ENCODE results near the gene DOK5. TPM values are rescaled to one million over a fixed set of nuclear protein-coding genes. Genes with fewer than 3 reads are reported as not detected.

Gene DOK5
- total RNA-seq, 3 donors from 2014 or later (not counting 1 experiment from before 2014, with no cell fraction given) = not detected

- TF ChIP-seq CTCF (IDR thresholded peaks at IDR 0.05) = no peak
- Histone ChIP-seq H3K27me3 (ENCODE audit: control insufficient read depth, insufficient read depth, low read length) (no peaks in the 10 kb centered on the region), H3K4me1 (ENCODE audit: control insufficient read depth, insufficient read depth, low read length) (no peaks in the 10 kb centered on the region), H3K27ac (ENCODE audit: low read length) (no peak overlapping the region), H3K9me3 (ENCODE audit: control insufficient read depth, insufficient read depth, low read length) (no peaks in the 10 kb centered on the region), H3K36me3 (ENCODE audit: control insufficient read depth, insufficient read depth, low read length) (no peaks in the 10 kb centered on the region), H3K4me3 (ENCODE audit: low read length) (no peak overlapping the region)
- DNase-seq = no peak
- no peak for ATAC-seq
- no peak overlapping the region for H3K27ac Mint-ChIP-seq
- intact Hi-C loops (cut with micrococcal nuclease) = no loop called here
- H3K9me3 Mint-ChIP-seq = no peaks in the 10 kb centered on the region
- no peak overlapping the region for H3K4me3 Mint-ChIP-seq
- H3K27me3 Mint-ChIP-seq (ENCODE audit: low read depth in 2 of 2) = peaks cover 7 to 8% of the 10 kb centered on the region in 2 donors
- no CpG with 5 or more reads among the region's 1 CpG for WGBS (ENCODE audit: insufficient coverage)
- no peaks in the 10 kb centered on the region for H3K36me3 Mint-ChIP-seq
- no peaks in the 10 kb centered on the region for H3K4me1 Mint-ChIP-seq
Observed at GRCh38 chr20:54625497-54625896, 150.1 kb downstream of the DOK5 start.

GRCh38 chr20:54626126-54626525 lies 150.7 kb downstream of the DOK5 start:
- H3K27me3 ChIP-seq (ENCODE audit: control insufficient read depth, insufficient read depth, low read length) = no peaks in the 10 kb centered on the region
- H3K4me3 Mint-ChIP-seq = no peak overlapping the region
- H3K9me3 ChIP-seq (ENCODE audit: control insufficient read depth, insufficient read depth, low read length) = no peaks in the 10 kb centered on the region
- no peaks in the 10 kb centered on the region for H3K9me3 Mint-ChIP-seq
- no peak overlapping the region for H3K27ac Mint-ChIP-seq
- intact Hi-C loops (cut with micrococcal nuclease) = no loop called here
- H3K36me3 ChIP-seq (ENCODE audit: control insufficient read depth, insufficient read depth, low read length) = no peaks in the 10 kb centered on the region
- 89% methylated on average over 4 of the region's 5 CpGs for WGBS (ENCODE audit: insufficient coverage)
- TF ChIP-seq CTCF (IDR thresholded peaks at IDR 0.05) = no peak
- no peaks in the 10 kb centered on the region for H3K4me1 Mint-ChIP-seq
- no peaks in the 10 kb centered on the region for H3K4me1 ChIP-seq (ENCODE audit: control insufficient read depth, insufficient read depth, low read length)
- ATAC-seq (no peak), DNase-seq (no peak)
- H3K36me3 Mint-ChIP-seq = no peaks in the 10 kb centered on the region
- peaks cover 7 to 8% of the 10 kb centered on the region in 2 donors for H3K27me3 Mint-ChIP-seq (ENCODE audit: low read depth in 2 of 2)
- no peak overlapping the region for H3K27ac ChIP-seq (ENCODE audit: low read length)
- no peak overlapping the region for H3K4me3 ChIP-seq (ENCODE audit: low read length)

- no peak for ATAC-seq
- Mint-ChIP-seq H3K36me3 (no peaks in the 10 kb centered on the region), H3K4me1 (no peaks in the 10 kb centered on the region), H3K9me3 (no peaks in the 10 kb centered on the region), H3K27me3 (ENCODE audit: low read depth in 2 of 2) (peaks cover 8 to 17% of the 10 kb centered on the region in 2 donors), H3K27ac (no peak overlapping the region), H3K4me3 (no peak overlapping the region)
- Histone ChIP-seq H3K4me1 (ENCODE audit: control insufficient read depth, insufficient read depth, low read length) (no peaks in the 10 kb centered on the region), H3K4me3 (ENCODE audit: low read length) (no peak overlapping the region), H3K36me3 (ENCODE audit: control insufficient read depth, insufficient read depth, low read length) (no peaks in the 10 kb centered on the region), H3K9me3 (ENCODE audit: control insufficient read depth, insufficient read depth, low read length) (no peaks in the 10 kb centered on the region), H3K27ac (ENCODE audit: low read length) (no peak overlapping the region), H3K27me3 (ENCODE audit: control insufficient read depth, insufficient read depth, low read length) (no peaks in the 10 kb centered on the region)
- 87% methylated on average over 4 of the region's 4 CpGs for WGBS (ENCODE audit: insufficient coverage)
- no peak for DNase-seq
- TF ChIP-seq CTCF (IDR thresholded peaks at IDR 0.05) = no peak
- intact Hi-C loops (cut with micrococcal nuclease) = no loop called here
Observed at GRCh38 chr20:54629632-54630031, 154.2 kb downstream of the DOK5 start.

GRCh38 chr20:54630582-54630981 lies 155.2 kb downstream of the DOK5 start:
- no peaks in the 10 kb centered on the region for H3K36me3 Mint-ChIP-seq
- no peaks in the 10 kb centered on the region for H3K9me3 ChIP-seq (ENCODE audit: control insufficient read depth, insufficient read depth, low read length)
- 38% methylated on average over 2 of the region's 4 CpGs for WGBS (ENCODE audit: insufficient coverage)
- H3K27me3 ChIP-seq (ENCODE audit: control insufficient read depth, insufficient read depth, low read length) = no peaks in the 10 kb centered on the region
- H3K36me3 ChIP-seq (ENCODE audit: control insufficient read depth, insufficient read depth, low read length) = no peaks in the 10 kb centered on the region
- ATAC-seq (no peak), DNase-seq (no peak)
- H3K27ac ChIP-seq (ENCODE audit: low read length) = no peak overlapping the region
- no peak overlapping the region for H3K27ac Mint-ChIP-seq
- no peaks in the 10 kb centered on the region for H3K4me1 ChIP-seq (ENCODE audit: control insufficient read depth, insufficient read depth, low read length)
- no peak for TF ChIP-seq CTCF (IDR thresholded peaks at IDR 0.05)
- no peak overlapping the region for H3K4me3 Mint-ChIP-seq
- peaks cover 10 to 17% of the 10 kb centered on the region in 2 donors for H3K27me3 Mint-ChIP-seq (ENCODE audit: low read depth in 2 of 2)
- no peak overlapping the region for H3K4me3 ChIP-seq (ENCODE audit: low read length)
- intact Hi-C loops (cut with micrococcal nuclease) = no loop called here
- H3K4me1 Mint-ChIP-seq = no peaks in the 10 kb centered on the region
- H3K9me3 Mint-ChIP-seq = no peaks in the 10 kb centered on the region
